Stimulated activated CD4-positive, alpha-beta T cell treated with anti-CD3 and anti-CD28 coated beads, Interleukin-2, amount 100 ng/mL, for 4 hours (primary cell): ENCODE data around the gene KLHDC9.
A peak's percentile ranks its signal among the peaks of the same experiment; 100 is the strongest.
"Not testable (repeated sequence)": the region's sequence is repeated elsewhere in the genome, so short reads cannot be mapped to it uniquely, and the experiment has no call there.

Experiments
- DNase-seq: peaks from one replicate; pipeline ENCODE4 v3.0.0-alpha.2; 2020; ENCODE audit warnings: low read depth

Gene KLHDC9

GRCh38 chr1:161098210-161099068 is at the start of gene KLHDC9:
Gene KLHDC9, plus strand, starts transcription at chr1:161098361. Its CDS starts 175 bp downstream, at chr1:161098536.
- peak; percentile 30 for DNase-seq

GRCh38 chr1:161048949-161049722 is 49.0 kb upstream of the KLHDC9 start:
- DNase-seq, result no peak

GRCh38 chr1:161051219-161051618 is 46.9 kb upstream of the KLHDC9 start:
- no peak for DNase-seq

- no peak for DNase-seq
Measured at GRCh38 chr1:161052899-161053298, 45.3 kb upstream of the KLHDC9 start.

- no peak for DNase-seq
Measured at GRCh38 chr1:161054232-161054631, 43.9 kb upstream of the KLHDC9 start.

- DNase-seq, result no peak
Measured at GRCh38 chr1:161054805-161055204, 43.4 kb upstream of the KLHDC9 start.

GRCh38 chr1:161059293-161059692 is 38.9 kb upstream of the KLHDC9 start:
- DNase-seq, result no peak

GRCh38 chr1:161061419-161061818 is 36.7 kb upstream of the KLHDC9 start:
- DNase-seq, result no peak

- not testable (repeated sequence) for DNase-seq
Measured at GRCh38 chr1:161063936-161064335, 34.2 kb upstream of the KLHDC9 start.

GRCh38 chr1:161065681-161066080 is 32.5 kb upstream of the KLHDC9 start:
- DNase-seq, result not testable (repeated sequence)

- no peak for DNase-seq
Measured at GRCh38 chr1:161066694-161067093, 31.5 kb upstream of the KLHDC9 start.

- peak; percentile 70 for DNase-seq
Measured at GRCh38 chr1:161068306-161069234, 29.6 kb upstream of the KLHDC9 start.

GRCh38 chr1:161069241-161069640 is 28.9 kb upstream of the KLHDC9 start:
- no peak for DNase-seq

GRCh38 chr1:161069731-161070270 is 28.4 kb upstream of the KLHDC9 start, which contains the start of gene ARHGAP30:
Gene ARHGAP30, minus strand, starts transcription at chr1:161069891. Its CDS starts 267 bp downstream, at chr1:161069624.
- peak; percentile 70 for DNase-seq

- DNase-seq, result no peak
Measured at GRCh38 chr1:161070761-161071160, 27.4 kb upstream of the KLHDC9 start.

GRCh38 chr1:161071886-161072371 is 26.2 kb upstream of the KLHDC9 start:
- peak; percentile 23 for DNase-seq

- no peak for DNase-seq
Measured at GRCh38 chr1:161072751-161073449, 25.3 kb upstream of the KLHDC9 start.

GRCh38 chr1:161073474-161074121 is 24.6 kb upstream of the KLHDC9 start:
- no peak for DNase-seq

GRCh38 chr1:161074676-161075368 is 23.3 kb upstream of the KLHDC9 start:
- no peak for DNase-seq

- no peak for DNase-seq
Measured at GRCh38 chr1:161076410-161076809, 21.8 kb upstream of the KLHDC9 start.
